Tibial nerve (tissue), 4 donors: Measurements from ENCODE around the gene ST3GAL3.

ENCODE experiments used
- CTCF ChIP-seq, 5 experiments: fragments of 200-600 bp in 3 of 5; fragments of 450-650 bp in 2 of 5; sonication (generic) in 3 of 5; IDR thresholded peaks; one replicate each; pipeline ENCODE4 v1.5.1; 2016 to 2019; ENCODE audit warnings: antibody characterized with exemption in 5 of 5, mild to moderate bottlenecking in 3 of 5, moderate library complexity in 2 of 5
- EP300 ChIP-seq, 2 donors: sonication (generic); formaldehyde crosslinking; IDR thresholded peaks; one replicate each; pipeline ENCODE4 v1.6.1; 2017; ENCODE audit warnings: antibody characterized with exemption in 2 of 2, mild to moderate bottlenecking in 1 of 2
- POLR2A ChIP-seq, 2 donors: fragments of 450-650 bp; IDR thresholded peaks; one replicate each; pipeline ENCODE4 v1.6.1; 2017; ENCODE audit warnings: antibody characterized with exemption in 2 of 2, mild to moderate bottlenecking in 2 of 2, moderate library complexity in 2 of 2

DNA sequence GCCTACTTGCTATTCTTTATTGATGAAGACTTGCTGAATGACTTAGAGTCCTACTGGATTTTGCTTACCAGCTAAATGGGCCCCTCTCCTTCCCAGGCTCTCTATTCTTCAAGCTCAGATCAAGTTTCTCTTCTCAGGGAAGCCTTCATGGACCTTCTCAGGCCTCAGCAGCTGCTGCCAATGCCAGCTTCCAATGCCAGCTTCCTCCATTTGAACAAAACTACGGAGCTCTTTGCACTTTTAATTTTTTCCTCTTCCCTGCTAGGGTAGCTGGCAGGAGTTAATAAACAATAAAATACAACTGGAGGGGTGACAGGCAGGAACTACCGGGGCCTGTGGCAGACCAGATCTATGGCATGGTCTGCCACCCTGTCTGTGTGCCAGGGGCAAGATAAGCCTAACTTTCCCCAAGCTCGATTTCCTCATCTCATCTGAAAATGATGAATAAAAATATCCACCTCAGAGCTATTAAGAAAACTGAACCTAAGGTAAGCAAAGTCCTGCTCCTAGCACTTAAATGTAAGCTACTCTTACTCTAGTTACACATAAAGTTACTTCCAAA, 238.4 kb downstream of the ST3GAL3 start:
- no peak for TF ChIP-seq CTCF (IDR thresholded peaks at IDR 0.05)
- no peak for TF ChIP-seq POLR2A (IDR thresholded peaks at IDR 0.05)
- TF ChIP-seq EP300 (IDR thresholded peaks at IDR 0.05), result no peak
